ENCODE measurements around the gene PLXNA4.
A peak's percentile ranks its signal among the peaks of the same experiment; 100 is the strongest.

Gene PLXNA4

GRCh38 chr7:132203021-132203420 lies 373.2 kb downstream of the PLXNA4 start:
- Histone ChIP-seq H3K36me3 (ENCODE audit: control insufficient read depth in 1 of 2, insufficient read depth in 2 of 2, low read depth in 1 of 2, low read length in 2 of 2) (peaks cover 0 to 45% of the 10 kb centered on the region in 2 experiments), H3K18ac (ENCODE audit: low read depth in 1 of 2, low read length in 2 of 2) (no peak overlapping the region), H3K9me3 (ENCODE audit: control insufficient read depth, low read length) (no peaks in the 10 kb centered on the region), H2AK5ac (ENCODE audit: low read length, severe bottlenecking) (no peak overlapping the region), H3K14ac (ENCODE audit: low read length in 2 of 2) (no peak overlapping the region), H2AFZ (ENCODE audit: low read depth, low read length) (no peak overlapping the region), H2BK15ac (ENCODE audit: low read depth, poor library complexity, severe bottlenecking) (no peak overlapping the region), H4K91ac (ENCODE audit: low read length) (no peak overlapping the region), H2BK5ac (ENCODE audit: low read depth, low read length, poor library complexity, severe bottlenecking) (no peak overlapping the region), H3K4ac (ENCODE audit: low read depth in 1 of 2, low read length in 2 of 2) (no peak overlapping the region), H3K4me2 (ENCODE audit: low read length, poor library complexity, severe bottlenecking) (no peak overlapping the region), H3K4me3 (ENCODE audit: insufficient read depth in 1 of 2, low read depth in 1 of 2, low read length in 2 of 2) (no peak overlapping the region), H3K9ac (ENCODE audit: low read length) (no peak overlapping the region), H4K8ac (ENCODE audit: low read length) (no peak overlapping the region), H3K27me3 (ENCODE audit: control insufficient read depth in 1 of 2, insufficient read depth in 1 of 2, low read length in 2 of 2) (no peaks in the 10 kb centered on the region), H3K4me1 (ENCODE audit: control insufficient read depth, insufficient read depth, low read depth, low read length) (no peaks in the 10 kb centered on the region), H3K23ac (ENCODE audit: low read length in 2 of 2) (no peak overlapping the region), H2BK120ac (ENCODE audit: low read depth, low read length) (no peak overlapping the region), H3K79me1 (replicated peaks; ENCODE audit: low read length, poor library complexity, severe bottlenecking) (no peaks in the 10 kb centered on the region), H3K27ac (ENCODE audit: low read length, poor library complexity, severe bottlenecking) (no peak overlapping the region), H2BK12ac (ENCODE audit: low read length in 2 of 2) (no peak overlapping the region)
- DNase-seq = no peak
- 80% methylated on average over 3 of the region's 7 CpGs for WGBS

GRCh38 chr7:132202541-132202940 lies 373.7 kb downstream of the PLXNA4 start:
- H3K4me2 ChIP-seq (ENCODE audit: low read length, poor library complexity, severe bottlenecking) = no peak overlapping the region
- no peaks in the 10 kb centered on the region for H3K4me1 ChIP-seq (ENCODE audit: control insufficient read depth, insufficient read depth, low read depth, low read length)
- peaks cover 0 to 45% of the 10 kb centered on the region in 2 experiments for H3K36me3 ChIP-seq (ENCODE audit: control insufficient read depth in 1 of 2, insufficient read depth in 2 of 2, low read depth in 1 of 2, low read length in 2 of 2)
- H3K23ac ChIP-seq (ENCODE audit: low read length in 2 of 2) = no peak overlapping the region
- no peak overlapping the region for H4K8ac ChIP-seq (ENCODE audit: low read length)
- no peak overlapping the region for H3K14ac ChIP-seq (ENCODE audit: low read length in 2 of 2)
- H3K9ac ChIP-seq (ENCODE audit: low read length) = no peak overlapping the region
- no peaks in the 10 kb centered on the region for H3K27me3 ChIP-seq (ENCODE audit: control insufficient read depth in 1 of 2, insufficient read depth in 1 of 2, low read length in 2 of 2)
- no peak overlapping the region for H2BK15ac ChIP-seq (ENCODE audit: low read depth, poor library complexity, severe bottlenecking)
- H2AFZ ChIP-seq (ENCODE audit: low read depth, low read length) = no peak overlapping the region
- 91% methylated on average over 9 of the region's 9 CpGs for WGBS
- H4K91ac ChIP-seq (ENCODE audit: low read length) = no peak overlapping the region
- no peak overlapping the region for H3K4ac ChIP-seq (ENCODE audit: low read depth in 1 of 2, low read length in 2 of 2)
- no peak overlapping the region for H2BK12ac ChIP-seq (ENCODE audit: low read length in 2 of 2)
- no peak overlapping the region for H2BK5ac ChIP-seq (ENCODE audit: low read depth, low read length, poor library complexity, severe bottlenecking)
- H3K9me3 ChIP-seq (ENCODE audit: control insufficient read depth, low read length) = no peaks in the 10 kb centered on the region
- H3K79me1 ChIP-seq (replicated peaks; ENCODE audit: low read length, poor library complexity, severe bottlenecking) = no peaks in the 10 kb centered on the region
- no peak overlapping the region for H3K27ac ChIP-seq (ENCODE audit: low read length, poor library complexity, severe bottlenecking)
- no peak for DNase-seq
- H3K18ac ChIP-seq (ENCODE audit: low read depth in 1 of 2, low read length in 2 of 2) = no peak overlapping the region
- no peak overlapping the region for H3K4me3 ChIP-seq (ENCODE audit: insufficient read depth in 1 of 2, low read depth in 1 of 2, low read length in 2 of 2)
- no peak overlapping the region for H2AK5ac ChIP-seq (ENCODE audit: low read length, severe bottlenecking)
- H2BK120ac ChIP-seq (ENCODE audit: low read depth, low read length) = no peak overlapping the region

GRCh38 chr7:132200141-132200540 lies 376.1 kb downstream of the PLXNA4 start:
- H3K27me3 ChIP-seq (ENCODE audit: control insufficient read depth in 1 of 2, insufficient read depth in 1 of 2, low read length in 2 of 2) = no peaks in the 10 kb centered on the region
- H2BK15ac ChIP-seq (ENCODE audit: low read depth, poor library complexity, severe bottlenecking) = no peak overlapping the region
- H3K14ac ChIP-seq (ENCODE audit: low read length in 2 of 2) = no peak overlapping the region
- H3K9ac ChIP-seq (ENCODE audit: low read length) = no peak overlapping the region
- H2BK12ac ChIP-seq (ENCODE audit: low read length in 2 of 2) = no peak overlapping the region
- H2AK5ac ChIP-seq (ENCODE audit: low read length, severe bottlenecking) = no peak overlapping the region
- H3K4me3 ChIP-seq (ENCODE audit: insufficient read depth in 1 of 2, low read depth in 1 of 2, low read length in 2 of 2) = no peak overlapping the region
- DNase-seq = no peak
- H3K4me2 ChIP-seq (ENCODE audit: low read length, poor library complexity, severe bottlenecking) = no peak overlapping the region
- no peaks in the 10 kb centered on the region for H3K79me1 ChIP-seq (replicated peaks; ENCODE audit: low read length, poor library complexity, severe bottlenecking)
- no peak overlapping the region for H4K91ac ChIP-seq (ENCODE audit: low read length)
- no peak overlapping the region for H3K18ac ChIP-seq (ENCODE audit: low read depth in 1 of 2, low read length in 2 of 2)
- no peak overlapping the region for H2BK120ac ChIP-seq (ENCODE audit: low read depth, low read length)
- no peaks in the 10 kb centered on the region for H3K9me3 ChIP-seq (ENCODE audit: control insufficient read depth, low read length)
- H3K36me3 ChIP-seq (ENCODE audit: control insufficient read depth in 1 of 2, insufficient read depth in 2 of 2, low read depth in 1 of 2, low read length in 2 of 2) = peaks cover 0 to 59% of the 10 kb centered on the region in 2 experiments
- H2AFZ ChIP-seq (ENCODE audit: low read depth, low read length) = no peak overlapping the region
- no peak overlapping the region for H4K8ac ChIP-seq (ENCODE audit: low read length)
- no peak overlapping the region for H3K23ac ChIP-seq (ENCODE audit: low read length in 2 of 2)
- no peak overlapping the region for H2BK5ac ChIP-seq (ENCODE audit: low read depth, low read length, poor library complexity, severe bottlenecking)
- H3K4me1 ChIP-seq (ENCODE audit: control insufficient read depth, insufficient read depth, low read depth, low read length) = no peaks in the 10 kb centered on the region
- no peak overlapping the region for H3K27ac ChIP-seq (ENCODE audit: low read length, poor library complexity, severe bottlenecking)
- no peak overlapping the region for H3K4ac ChIP-seq (ENCODE audit: low read depth in 1 of 2, low read length in 2 of 2)
- WGBS = 93% methylated on average over 4 of the region's 4 CpGs

DNA sequence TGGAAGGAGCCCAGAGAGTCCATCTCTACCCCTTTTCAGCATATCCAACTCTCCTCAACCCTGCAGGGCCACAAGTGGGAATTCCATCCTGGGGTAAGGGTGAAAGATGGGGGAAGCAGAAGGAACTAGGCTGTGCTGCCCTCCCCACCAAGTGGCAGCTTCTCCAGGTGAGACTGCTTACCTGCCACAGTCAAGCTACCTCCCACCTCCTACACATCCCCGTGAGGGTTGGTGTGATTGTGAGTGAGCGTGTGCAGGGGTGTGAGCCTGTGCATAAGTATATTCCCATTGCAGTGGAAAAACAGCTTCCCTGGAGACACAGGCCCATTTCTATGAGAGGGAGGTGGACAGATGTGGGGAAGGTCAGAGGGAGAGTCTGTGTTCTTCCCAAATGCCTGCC lies 376.6 kb downstream of the PLXNA4 start:
- no peak overlapping the region for H3K14ac ChIP-seq (ENCODE audit: low read length in 2 of 2)
- peaks cover 0 to 59% of the 10 kb centered on the region in 2 experiments for H3K36me3 ChIP-seq (ENCODE audit: control insufficient read depth in 1 of 2, insufficient read depth in 2 of 2, low read depth in 1 of 2, low read length in 2 of 2)
- no peaks in the 10 kb centered on the region for H3K4me1 ChIP-seq (ENCODE audit: control insufficient read depth, insufficient read depth, low read depth, low read length)
- no peak overlapping the region for H2BK120ac ChIP-seq (ENCODE audit: low read depth, low read length)
- no peak overlapping the region for H4K8ac ChIP-seq (ENCODE audit: low read length)
- no peak overlapping the region for H3K4me2 ChIP-seq (ENCODE audit: low read length, poor library complexity, severe bottlenecking)
- H3K27ac ChIP-seq (ENCODE audit: low read length, poor library complexity, severe bottlenecking) = no peak overlapping the region
- H3K9me3 ChIP-seq (ENCODE audit: control insufficient read depth, low read length) = no peaks in the 10 kb centered on the region
- H4K91ac ChIP-seq (ENCODE audit: low read length) = peak overlapping the region; percentile 60
- no peak overlapping the region for H2BK15ac ChIP-seq (ENCODE audit: low read depth, poor library complexity, severe bottlenecking)
- no peak overlapping the region for H3K4me3 ChIP-seq (ENCODE audit: insufficient read depth in 1 of 2, low read depth in 1 of 2, low read length in 2 of 2)
- H3K18ac ChIP-seq (ENCODE audit: low read depth in 1 of 2, low read length in 2 of 2) = no peak overlapping the region
- H2AFZ ChIP-seq (ENCODE audit: low read depth, low read length) = no peak overlapping the region
- DNase-seq = no peak
- WGBS = no CpG with 5 or more reads among the region's 2 CpGs
- H3K9ac ChIP-seq (ENCODE audit: low read length) = no peak overlapping the region
- H3K27me3 ChIP-seq (ENCODE audit: control insufficient read depth in 1 of 2, insufficient read depth in 1 of 2, low read length in 2 of 2) = no peaks in the 10 kb centered on the region
- H2BK12ac ChIP-seq (ENCODE audit: low read length in 2 of 2) = no peak overlapping the region
- no peak overlapping the region for H3K23ac ChIP-seq (ENCODE audit: low read length in 2 of 2)
- H3K79me1 ChIP-seq (replicated peaks; ENCODE audit: low read length, poor library complexity, severe bottlenecking) = no peaks in the 10 kb centered on the region
- H2BK5ac ChIP-seq (ENCODE audit: low read depth, low read length, poor library complexity, severe bottlenecking) = no peak overlapping the region
- no peak overlapping the region for H2AK5ac ChIP-seq (ENCODE audit: low read length, severe bottlenecking)
- no peak overlapping the region for H3K4ac ChIP-seq (ENCODE audit: low read depth in 1 of 2, low read length in 2 of 2)
